H1 (cell line): ENCODE measurements around the gene IGFBP6. TPM values are rescaled to one million over a fixed set of nuclear protein-coding genes. Genes with fewer than 3 reads are reported as not detected.
A peak's percentile ranks its signal among the peaks of the same experiment; 100 is the strongest.

Source experiments
- ATF2 ChIP-seq: IDR thresholded peaks from 2 replicates; pipeline ENCODE4 v1.6.1; 2012; ENCODE audit warnings: low read length, inconsistent platforms
- CHD1 ChIP-seq: IDR thresholded peaks from 2 replicates; pipeline ENCODE4 v1.6.1; 2012; ENCODE audit warnings: low read depth, low read length, improper control_type of control experiment
- CHD2 ChIP-seq: IDR thresholded peaks from 2 replicates; pipeline ENCODE4 v1.6.1; 2012; ENCODE audit warnings: low read length, improper control_type of control experiment
- EZH2 ChIP-seq: fragments of 200-600 bp; sonication (generic); IDR thresholded peaks from 2 replicates; pipeline ENCODE4 v1.7.1; 2012; ENCODE audit warnings: low read depth, mild to moderate bottlenecking, moderate library complexity, low read length, inconsistent platforms; ENCODE audit not compliant: severe bottlenecking
- GTF2F1 ChIP-seq: IDR thresholded peaks from 2 replicates; pipeline ENCODE4 v1.6.1; 2012; ENCODE audit warnings: low read depth, low read length, improper control_type of control experiment, borderline replicate concordance
- HDAC2 ChIP-seq, 2 experiments: fragments of 300-600 bp in 1 of 2; sonication (generic) in 1 of 2; IDR thresholded peaks; 2 replicates each; pipeline ENCODE4 v1.6.1; 2011 to 2012; ENCODE audit warnings: low read depth in 2 of 2, low read length in 2 of 2, mild to moderate bottlenecking in 2 of 2, moderate library complexity in 2 of 2, borderline replicate concordance in 1 of 2, inconsistent platforms in 1 of 2
- HDAC6 ChIP-seq: IDR thresholded peaks from one replicate; pipeline ENCODE4 v1.7.1; 2012; ENCODE audit warnings: low read depth, mild to moderate bottlenecking, inconsistent platforms, low read length, moderate library complexity
- PHF8 ChIP-seq: fragments of 200-600 bp; sonication (generic); conservative IDR thresholded peaks from 2 replicates; pipeline ENCODE4 v1.7.1; 2012; ENCODE audit warnings: low read depth, mild to moderate bottlenecking, inconsistent platforms, low read length, moderate library complexity
- RBBP5 ChIP-seq: IDR thresholded peaks from 2 replicates; pipeline ENCODE4 v1.7.1; 2012; ENCODE audit warnings: low read depth, mild to moderate bottlenecking, inconsistent platforms, low read length, moderate library complexity, borderline replicate concordance
- RNF2 ChIP-seq: fragments of 200-900, 300-1000 bp; sonication (generic); IDR thresholded peaks from 2 replicates; pipeline ENCODE4 v1.7.1; 2016; ENCODE audit warnings: borderline replicate concordance, low read depth, mild to moderate bottlenecking, antibody characterized with exemption, low read length; ENCODE audit not compliant: poor library complexity, severe bottlenecking; ENCODE audit errors: missing control alignments
- SAP30 ChIP-seq: fragments of 300-600 bp; sonication (generic); IDR thresholded peaks from 2 replicates; pipeline ENCODE4 v1.7.1; 2012; ENCODE audit warnings: low read length, moderate library complexity, mild to moderate bottlenecking, inconsistent platforms; ENCODE audit not compliant: insufficient read depth, insufficient replicate concordance
- SP2 ChIP-seq: IDR thresholded peaks from 2 replicates; pipeline ENCODE4 v1.6.1; 2012; ENCODE audit warnings: mild to moderate bottlenecking, low read length, inconsistent platforms
- SUZ12 ChIP-seq: fragments of 200-600 bp; sonication (generic); IDR thresholded peaks from 2 replicates; pipeline ENCODE4 v1.6.1; 2012; ENCODE audit warnings: mild to moderate bottlenecking, inconsistent platforms, low read length, moderate library complexity, mixed read lengths
- polyA plus RNA-seq, 7 experiments: library from polyadenylated mRNA; depleted of rRNA in 3 of 7; stranded (reverse) in 5 of 7; unstranded in 2 of 7; fragments of >200 nt in 5 of 7; fragments of 200-250 nt in 2 of 7; gene quantifications; 1 replicate in 5 of 7; 2 replicates in 1 of 7; 4 replicates in 1 of 7; pipeline versions ENCODE4 v1.2.1 to v1.2.3, GENCODE V29; 2011 to 2013; ENCODE audit warnings: missing spikeins in 2 of 7, mixed read lengths in 2 of 7
- total RNA-seq: library from RNA; stranded (reverse); fragmentation: NEBNext Ultra II Directional; extraction: Animal tissue kit (Norgen Biotek cat#: 25700); gene quantifications from 2 replicates; pipeline ENCODE4 v1.2.1, GENCODE V29; 2021
- TF ChIP-seq, protein P1 (sequence below), 3 experiments: IDR thresholded peaks; 1 replicate in 2 of 3; 2 replicates in 1 of 3; pipeline versions ENCODE4 v1.5.1 to v1.6.1; 2011; ENCODE audit warnings: low read length in 3 of 3, mild to moderate bottlenecking in 3 of 3, inconsistent platforms in 2 of 3, low read depth in 1 of 3, moderate library complexity in 1 of 3; ENCODE audit not compliant: insufficient read depth in 1 of 3; ENCODE audit errors: control extremely low read depth in 1 of 3
- TF ChIP-seq, protein P2 (sequence below): IDR thresholded peaks from 2 replicates; pipeline ENCODE4 v1.6.1; 2011; ENCODE audit warnings: low read depth, mild to moderate bottlenecking, low read length; ENCODE audit not compliant: insufficient read depth
- TF ChIP-seq, protein P3 (sequence below): IDR thresholded peaks from 2 replicates; pipeline ENCODE4 v1.6.1; 2012; ENCODE audit warnings: inconsistent platforms

IGFBP6 gene
- total and polyA plus RNA-seq, 2 of the 8 experiments (the other 6 are each of a cell fraction or from before 2014, with no cell fraction given) = 13.7 to 14.7 TPM

- TF ChIP-seq ATF2 (no peak), EZH2 (no peak), PHF8 (no peak), SAP30 (no peak), SUZ12 (0 out of 2 replicates have a peak, but pooled peaks have one; percentile 8), HDAC6 (no peak), HDAC2 (IDR thresholded peaks at IDR 0.05; ENCODE audit: borderline replicate concordance in 1 of 2, low read depth in 2 of 2, low read length in 2 of 2) (no peak), SP2 (no peak), RBBP5 (no peak), CHD1 (no peak), CHD2 (no peak), GTF2F1 (no peak), RNF2 (no peak)
- TF ChIP-seq, protein P1, sequence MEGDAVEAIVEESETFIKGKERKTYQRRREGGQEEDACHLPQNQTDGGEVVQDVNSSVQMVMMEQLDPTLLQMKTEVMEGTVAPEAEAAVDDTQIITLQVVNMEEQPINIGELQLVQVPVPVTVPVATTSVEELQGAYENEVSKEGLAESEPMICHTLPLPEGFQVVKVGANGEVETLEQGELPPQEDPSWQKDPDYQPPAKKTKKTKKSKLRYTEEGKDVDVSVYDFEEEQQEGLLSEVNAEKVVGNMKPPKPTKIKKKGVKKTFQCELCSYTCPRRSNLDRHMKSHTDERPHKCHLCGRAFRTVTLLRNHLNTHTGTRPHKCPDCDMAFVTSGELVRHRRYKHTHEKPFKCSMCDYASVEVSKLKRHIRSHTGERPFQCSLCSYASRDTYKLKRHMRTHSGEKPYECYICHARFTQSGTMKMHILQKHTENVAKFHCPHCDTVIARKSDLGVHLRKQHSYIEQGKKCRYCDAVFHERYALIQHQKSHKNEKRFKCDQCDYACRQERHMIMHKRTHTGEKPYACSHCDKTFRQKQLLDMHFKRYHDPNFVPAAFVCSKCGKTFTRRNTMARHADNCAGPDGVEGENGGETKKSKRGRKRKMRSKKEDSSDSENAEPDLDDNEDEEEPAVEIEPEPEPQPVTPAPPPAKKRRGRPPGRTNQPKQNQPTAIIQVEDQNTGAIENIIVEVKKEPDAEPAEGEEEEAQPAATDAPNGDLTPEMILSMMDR (IDR thresholded peaks at IDR 0.05; ENCODE audit: control extremely low read depth in 1 of 3, insufficient read depth in 1 of 3, low read depth in 1 of 3, low read length in 3 of 3) = peak; percentile 82 to 87 (median 86)
- TF ChIP-seq, protein P2, sequence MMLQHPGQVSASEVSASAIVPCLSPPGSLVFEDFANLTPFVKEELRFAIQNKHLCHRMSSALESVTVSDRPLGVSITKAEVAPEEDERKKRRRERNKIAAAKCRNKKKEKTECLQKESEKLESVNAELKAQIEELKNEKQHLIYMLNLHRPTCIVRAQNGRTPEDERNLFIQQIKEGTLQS = no peak
- TF ChIP-seq, protein P3, sequence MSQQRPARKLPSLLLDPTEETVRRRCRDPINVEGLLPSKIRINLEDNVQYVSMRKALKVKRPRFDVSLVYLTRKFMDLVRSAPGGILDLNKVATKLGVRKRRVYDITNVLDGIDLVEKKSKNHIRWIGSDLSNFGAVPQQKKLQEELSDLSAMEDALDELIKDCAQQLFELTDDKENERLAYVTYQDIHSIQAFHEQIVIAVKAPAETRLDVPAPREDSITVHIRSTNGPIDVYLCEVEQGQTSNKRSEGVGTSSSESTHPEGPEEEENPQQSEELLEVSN = no peak
These were observed 1.8 kb downstream of the IGFBP6 start (continued) for GRCh38 chr12:53099071-53099882.
